Muscle of back (tissue), 13 donors: Measurements from ENCODE around the gene PLCH1. TPM values are rescaled to one million over a fixed set of nuclear protein-coding genes. Genes with fewer than 3 reads are reported as not detected.

Source experiments
- DNase-seq, 3 donors: peaks; one replicate each; pipeline versions ENCODE4 v3.0.0 to v3.0.0-alpha.2; 2013
- long read RNA-seq, 9 donors: transcript quantifications; one replicate each; lab custom pipeline, GENCODE V29; 2026
- polyA plus RNA-seq, 10 donors: library from polyadenylated mRNA; unstranded; fragments of 120-200 nt; gene quantifications; one replicate each; pipeline ENCODE4 v1.2.1, GENCODE V29; 2013; ENCODE audit not compliant: insufficient read length in 10 of 10

PLCH1 gene, protein sequence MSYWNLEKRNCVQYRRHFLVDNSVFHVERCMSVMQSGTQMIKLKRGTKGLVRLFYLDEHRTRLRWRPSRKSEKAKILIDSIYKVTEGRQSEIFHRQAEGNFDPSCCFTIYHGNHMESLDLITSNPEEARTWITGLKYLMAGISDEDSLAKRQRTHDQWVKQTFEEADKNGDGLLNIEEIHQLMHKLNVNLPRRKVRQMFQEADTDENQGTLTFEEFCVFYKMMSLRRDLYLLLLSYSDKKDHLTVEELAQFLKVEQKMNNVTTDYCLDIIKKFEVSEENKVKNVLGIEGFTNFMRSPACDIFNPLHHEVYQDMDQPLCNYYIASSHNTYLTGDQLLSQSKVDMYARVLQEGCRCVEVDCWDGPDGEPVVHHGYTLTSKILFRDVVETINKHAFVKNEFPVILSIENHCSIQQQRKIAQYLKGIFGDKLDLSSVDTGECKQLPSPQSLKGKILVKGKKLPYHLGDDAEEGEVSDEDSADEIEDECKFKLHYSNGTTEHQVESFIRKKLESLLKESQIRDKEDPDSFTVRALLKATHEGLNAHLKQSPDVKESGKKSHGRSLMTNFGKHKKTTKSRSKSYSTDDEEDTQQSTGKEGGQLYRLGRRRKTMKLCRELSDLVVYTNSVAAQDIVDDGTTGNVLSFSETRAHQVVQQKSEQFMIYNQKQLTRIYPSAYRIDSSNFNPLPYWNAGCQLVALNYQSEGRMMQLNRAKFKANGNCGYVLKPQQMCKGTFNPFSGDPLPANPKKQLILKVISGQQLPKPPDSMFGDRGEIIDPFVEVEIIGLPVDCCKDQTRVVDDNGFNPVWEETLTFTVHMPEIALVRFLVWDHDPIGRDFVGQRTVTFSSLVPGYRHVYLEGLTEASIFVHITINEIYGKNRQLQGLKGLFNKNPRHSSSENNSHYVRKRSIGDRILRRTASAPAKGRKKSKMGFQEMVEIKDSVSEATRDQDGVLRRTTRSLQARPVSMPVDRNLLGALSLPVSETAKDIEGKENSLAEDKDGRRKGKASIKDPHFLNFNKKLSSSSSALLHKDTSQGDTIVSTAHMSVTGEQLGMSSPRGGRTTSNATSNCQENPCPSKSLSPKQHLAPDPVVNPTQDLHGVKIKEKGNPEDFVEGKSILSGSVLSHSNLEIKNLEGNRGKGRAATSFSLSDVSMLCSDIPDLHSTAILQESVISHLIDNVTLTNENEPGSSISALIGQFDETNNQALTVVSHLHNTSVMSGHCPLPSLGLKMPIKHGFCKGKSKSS (N-terminal part only)
- polyA plus RNA-seq: under 1 TPM; 0.18 to 0.75 (median 0.32) TPM
- long read RNA-seq, donor 1: 0 reads
- long read RNA-seq, donor 2: 0 reads
- long read RNA-seq, donor 3: 0 reads
- long read RNA-seq, donor 4: 0 reads
- long read RNA-seq, donor 5: 0 reads
- long read RNA-seq, donor 6: 0 reads
- long read RNA-seq, donor 7: 0 reads
- long read RNA-seq, donor 8: 0 reads
- long read RNA-seq, donor 9: 0 reads

DNA sequence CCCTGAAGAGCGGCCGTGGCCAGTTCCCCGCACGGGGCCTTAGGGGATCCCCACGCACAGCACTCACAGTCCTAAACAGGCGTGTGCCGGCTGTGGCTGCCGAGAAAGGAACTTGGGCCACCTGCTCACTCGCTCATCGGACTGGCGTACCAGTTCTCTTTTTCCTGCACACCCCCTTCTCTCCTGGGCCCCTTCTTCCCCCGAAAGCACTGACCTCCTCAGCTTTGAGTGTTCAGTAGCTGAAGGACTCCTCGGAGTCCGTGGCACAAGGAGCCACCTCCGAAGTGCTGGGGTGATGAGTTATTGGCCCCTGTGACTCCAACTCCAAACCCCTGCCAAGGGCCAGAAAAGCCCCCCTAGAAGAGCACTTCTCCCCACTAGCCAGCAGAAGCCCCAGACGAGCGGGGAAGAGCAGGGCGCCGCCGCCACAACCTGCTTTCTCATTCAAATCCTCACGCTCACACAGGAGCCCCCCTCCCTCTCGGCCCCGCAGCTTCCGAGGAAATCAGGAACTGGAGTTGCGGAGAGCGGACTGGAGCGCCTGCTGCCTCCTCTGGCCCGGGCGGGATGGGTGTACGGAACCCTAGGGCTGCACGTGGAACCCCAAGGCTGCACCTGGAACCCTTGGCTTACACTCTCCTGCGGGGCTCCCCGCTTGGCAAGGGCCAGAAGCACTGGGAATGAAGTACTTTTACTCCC is at the start of gene PLCH1:
Gene PLCH1, minus strand, starts transcription at position 446 of the 699 bp plus-strand sequence. CDS start 40,847 bp downstream, outside the sequence.
- DNase-seq: peak; percentile 36 to 84 (median 51)

DNA sequence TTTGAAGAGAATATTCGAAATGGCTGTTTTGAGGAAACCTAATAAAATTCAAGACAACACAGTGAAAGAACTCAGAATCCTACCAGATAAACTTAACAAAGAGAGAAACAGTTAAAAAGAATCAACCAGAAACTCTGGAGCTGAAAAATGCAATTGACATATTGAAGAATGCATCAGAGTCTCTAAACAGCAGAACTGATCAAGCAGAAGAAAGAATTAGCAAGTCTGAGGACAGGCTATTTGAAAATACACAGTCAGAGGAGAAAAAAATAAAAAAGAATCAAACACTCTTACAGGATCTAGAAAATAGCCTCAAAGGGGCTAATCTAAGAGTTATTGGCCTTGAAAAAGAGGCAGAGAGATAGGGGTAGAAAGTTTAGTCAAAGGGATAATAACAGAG is 47.7 kb upstream of the PLCH1 start:
- no peak for DNase-seq

DNA sequence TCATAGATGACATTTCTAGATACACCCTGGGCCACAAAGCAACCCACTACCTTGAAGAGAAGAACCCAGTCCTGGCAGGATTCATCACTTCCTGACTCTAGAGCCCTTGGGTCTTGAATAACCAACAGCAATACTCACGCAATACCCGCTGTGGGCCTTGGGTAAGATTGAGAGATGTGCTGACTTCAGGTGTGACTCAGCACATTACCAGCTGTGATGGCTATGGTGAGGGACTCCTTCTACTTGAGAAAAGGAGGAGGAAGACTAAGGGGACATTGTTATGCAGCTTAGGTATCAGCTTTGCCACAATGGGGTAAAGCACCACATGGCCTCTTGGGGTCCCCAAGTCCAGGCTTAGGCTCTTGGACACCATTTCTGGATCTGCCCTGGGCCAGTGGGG is 46.3 kb upstream of the PLCH1 start:
- DNase-seq: no peak

DNA sequence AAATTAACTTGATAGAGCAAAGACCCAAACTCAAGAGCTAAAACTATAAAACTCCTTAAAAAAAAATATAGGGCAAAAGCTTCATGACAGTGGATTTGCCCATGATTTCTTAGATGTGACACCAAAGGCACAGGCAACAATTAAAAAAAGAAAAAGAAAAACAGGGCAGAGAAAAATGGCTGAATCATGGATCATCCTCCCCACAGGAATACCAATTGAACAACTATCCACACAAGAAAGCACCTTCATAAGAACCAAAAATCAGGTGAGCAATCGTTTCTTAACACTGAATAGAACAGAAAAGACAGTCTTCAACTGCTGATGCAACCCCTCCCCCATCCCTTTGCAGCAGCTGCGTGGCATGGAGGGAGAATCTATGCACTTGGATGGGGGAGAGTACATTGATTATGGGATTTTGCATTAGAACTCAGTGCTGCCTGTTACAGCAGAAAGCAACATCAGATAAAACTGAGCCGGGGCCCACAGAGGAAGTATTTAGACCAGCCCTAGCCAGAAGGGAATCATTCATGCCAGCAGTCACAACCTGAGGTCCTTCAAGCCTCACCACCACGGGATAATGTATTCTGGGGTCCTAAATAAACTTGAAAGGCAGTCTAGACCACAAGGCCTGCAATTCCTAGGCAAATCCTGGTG is 45.5 kb upstream of the PLCH1 start:
- DNase-seq: no peak

DNA sequence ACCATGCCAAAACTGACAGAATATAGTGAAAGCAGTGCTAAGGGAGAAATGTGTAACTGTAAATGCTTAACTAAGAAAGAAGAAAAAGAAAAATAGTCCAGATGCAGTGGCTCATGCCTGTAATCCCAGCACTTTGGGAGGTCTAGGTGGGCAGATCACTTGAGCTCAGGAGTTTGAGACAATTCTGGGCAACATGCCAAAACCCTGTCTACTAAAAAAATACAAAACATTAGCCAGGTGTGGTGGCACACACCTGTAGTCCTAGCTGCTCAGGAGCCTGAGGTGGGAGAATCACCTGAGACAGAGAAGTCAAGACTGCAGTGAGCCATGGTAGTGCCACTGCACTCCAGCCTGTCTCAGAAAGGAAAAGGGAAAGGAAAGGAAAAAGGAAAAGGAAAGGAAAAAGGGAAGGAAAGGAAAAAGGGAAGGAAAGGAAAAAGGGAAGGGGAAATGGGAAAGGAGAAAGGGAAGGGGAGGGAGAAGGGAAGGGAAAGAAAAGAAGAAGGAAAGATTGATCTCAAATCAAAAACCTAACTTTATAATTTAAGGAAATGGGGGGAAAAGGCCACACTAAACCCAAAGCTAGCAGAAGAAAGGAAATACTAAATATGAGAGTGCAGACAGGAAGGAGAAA is 40.9 kb upstream of the PLCH1 start:
- no peak for DNase-seq

DNA sequence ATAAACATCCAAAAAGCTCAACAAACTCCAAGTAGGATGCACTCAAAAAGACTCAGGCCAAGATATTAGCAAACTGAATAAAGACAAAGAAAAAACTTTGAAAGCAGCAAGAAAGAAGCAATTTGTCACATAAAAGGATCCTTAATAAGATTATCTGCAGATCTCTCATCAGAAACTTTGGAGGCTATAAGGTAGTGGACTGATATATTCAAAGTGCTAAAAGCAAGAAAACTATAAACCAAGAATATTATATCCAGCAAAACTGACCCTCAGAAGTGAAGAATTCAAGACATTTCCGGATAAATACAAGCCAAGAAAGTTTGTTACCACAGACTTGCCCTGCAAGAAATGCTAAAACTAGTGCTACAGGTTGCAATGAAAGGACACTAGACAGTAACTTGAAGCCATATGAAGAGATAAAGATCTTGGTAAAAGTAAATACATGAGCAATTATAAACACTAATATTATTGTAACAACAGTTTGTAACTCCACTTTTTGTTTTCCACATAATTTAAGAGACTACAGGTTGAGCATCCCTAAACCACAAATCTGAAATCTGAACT is 37.6 kb upstream of the PLCH1 start:
- DNase-seq: no peak

DNA sequence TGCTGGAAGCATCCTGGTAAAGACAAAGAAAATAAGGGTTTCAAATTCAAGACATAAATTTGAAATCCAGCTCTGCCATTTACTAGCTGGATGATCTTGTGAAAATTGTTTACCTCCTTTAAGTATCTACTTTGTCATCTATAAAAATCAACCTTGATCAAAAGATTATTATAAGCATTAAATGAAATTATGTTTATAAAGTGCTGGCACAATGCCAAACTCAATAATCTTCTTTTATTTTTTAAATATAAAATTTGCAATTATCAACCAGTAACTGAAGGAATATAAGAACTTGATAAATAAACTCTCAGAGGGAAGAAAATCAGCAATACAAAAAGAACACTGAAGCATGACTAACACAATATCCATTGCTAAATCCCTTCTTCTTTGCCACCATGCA is 35.4 kb upstream of the PLCH1 start:
- DNase-seq: no peak

DNA sequence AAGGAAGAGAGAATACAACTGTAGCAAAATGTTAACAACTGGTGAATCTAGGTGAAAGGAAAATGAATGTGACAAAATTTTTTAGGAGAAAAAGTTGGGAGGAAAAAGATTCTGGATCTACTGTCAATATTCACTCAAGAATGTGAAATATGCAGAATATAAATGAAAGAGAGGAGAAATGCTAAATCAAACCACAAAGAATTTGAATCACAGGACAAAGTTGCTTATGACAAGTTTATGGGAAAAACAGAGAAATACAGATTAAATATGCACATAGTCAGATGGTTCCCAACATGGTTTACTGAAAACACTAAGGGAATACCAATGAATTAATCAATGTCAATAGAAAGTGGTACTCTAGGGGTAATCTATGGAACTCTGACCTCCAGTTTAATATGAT is 33.6 kb upstream of the PLCH1 start:
- no peak for DNase-seq

DNA sequence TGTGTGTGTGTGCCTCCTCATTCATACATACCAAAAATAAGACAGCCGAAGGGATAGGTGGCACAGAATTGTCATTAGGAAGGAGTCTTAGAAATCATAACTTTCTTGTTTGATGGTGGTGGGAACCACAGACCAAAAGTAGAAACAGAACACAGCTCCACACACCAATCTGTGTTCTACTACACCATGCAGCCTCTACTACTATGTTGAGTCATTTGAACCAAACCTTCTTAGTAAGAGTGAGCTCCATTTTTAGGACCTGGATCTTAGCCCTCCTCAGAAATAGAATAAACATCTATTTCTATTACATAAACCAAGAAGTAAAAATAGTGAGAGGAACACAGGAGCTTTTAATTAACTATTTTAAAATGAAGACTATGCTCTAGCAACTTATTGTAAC is 27.9 kb upstream of the PLCH1 start:
- no peak for DNase-seq

DNA sequence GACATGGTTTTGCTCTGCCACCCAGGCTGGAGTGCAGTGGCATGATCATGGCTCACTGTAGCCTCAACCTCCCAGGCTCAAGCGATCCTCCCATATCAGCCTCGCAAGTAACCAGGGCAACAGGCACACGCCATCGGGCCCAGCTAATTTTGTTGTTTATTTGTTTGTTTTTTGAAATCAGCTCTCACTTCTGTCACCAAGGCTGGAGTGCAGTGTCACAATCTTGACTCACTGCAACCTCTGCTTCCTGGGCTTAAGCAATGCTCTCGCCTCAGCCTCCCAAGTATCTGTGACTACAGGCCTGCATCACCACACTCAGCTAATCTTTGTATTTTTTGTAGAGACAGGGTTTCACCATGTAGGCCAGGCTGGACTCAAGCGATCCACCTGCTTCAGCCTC is 26.3 kb upstream of the PLCH1 start:
- no peak for DNase-seq

DNA sequence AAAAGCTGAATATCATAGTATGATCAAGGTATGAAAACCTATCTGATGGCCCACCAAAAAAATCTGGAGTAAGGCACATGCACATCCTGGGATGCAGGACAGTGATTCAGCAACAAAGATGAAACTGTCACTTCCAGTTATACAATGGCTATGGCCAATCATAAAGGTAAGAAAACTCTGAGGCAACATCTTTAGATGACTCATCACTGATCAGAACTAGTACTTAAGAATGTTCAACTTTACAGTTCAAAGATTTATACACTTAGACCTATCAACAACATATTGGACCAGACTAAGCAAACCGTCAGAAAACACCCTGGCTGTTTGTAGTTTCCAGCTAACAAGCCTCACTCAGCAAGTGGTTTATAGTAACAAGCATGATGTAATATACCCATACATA is 21.3 kb upstream of the PLCH1 start:
- DNase-seq: no peak

DNA sequence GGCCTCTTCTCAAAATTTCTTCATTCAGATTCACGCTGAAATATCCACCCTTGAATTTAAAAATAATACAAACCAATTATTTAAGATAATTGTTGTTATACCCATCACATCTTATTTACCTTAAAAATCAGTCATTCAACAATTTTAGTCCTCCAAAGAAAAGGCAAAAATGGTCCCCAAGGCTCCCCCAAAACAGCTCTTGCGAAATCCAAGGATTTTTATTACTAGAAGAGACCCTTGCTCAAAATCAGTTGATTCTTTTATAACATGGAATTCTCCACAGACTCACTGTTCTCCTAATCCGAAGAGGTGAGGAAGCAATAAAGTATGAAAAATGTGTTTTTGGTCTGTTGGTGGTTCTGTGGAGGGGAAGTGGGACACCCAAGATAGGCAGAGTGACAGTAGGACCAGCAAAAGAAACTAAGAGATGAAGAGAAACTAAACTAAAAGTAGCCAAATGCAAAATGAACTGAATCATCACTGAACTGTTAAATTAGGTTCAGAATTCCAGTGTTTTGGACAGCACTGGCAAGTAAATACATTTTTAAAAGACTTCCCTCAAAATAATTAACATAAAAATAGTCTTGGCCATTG is 19.1 kb upstream of the PLCH1 start:
- no peak for DNase-seq

DNA sequence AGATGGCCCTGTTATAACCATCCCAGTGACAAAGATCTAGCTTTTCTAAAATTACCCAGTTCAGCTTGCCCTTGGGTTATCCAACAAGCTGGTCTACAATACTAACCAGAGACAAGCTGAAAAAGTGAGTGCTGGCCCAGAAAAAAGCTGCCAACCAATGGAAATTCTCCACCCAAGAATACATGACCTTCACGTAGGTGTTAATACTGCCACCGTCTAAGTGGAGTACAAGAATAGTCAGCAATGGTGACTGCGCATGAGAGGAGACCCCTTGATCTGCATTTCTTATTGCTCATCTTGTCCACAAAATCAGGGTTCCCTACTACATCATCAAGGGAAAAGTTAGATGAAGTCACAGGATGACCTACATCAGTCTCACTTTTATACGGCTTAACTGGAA is 15.8 kb upstream of the PLCH1 start:
- no peak for DNase-seq

DNA sequence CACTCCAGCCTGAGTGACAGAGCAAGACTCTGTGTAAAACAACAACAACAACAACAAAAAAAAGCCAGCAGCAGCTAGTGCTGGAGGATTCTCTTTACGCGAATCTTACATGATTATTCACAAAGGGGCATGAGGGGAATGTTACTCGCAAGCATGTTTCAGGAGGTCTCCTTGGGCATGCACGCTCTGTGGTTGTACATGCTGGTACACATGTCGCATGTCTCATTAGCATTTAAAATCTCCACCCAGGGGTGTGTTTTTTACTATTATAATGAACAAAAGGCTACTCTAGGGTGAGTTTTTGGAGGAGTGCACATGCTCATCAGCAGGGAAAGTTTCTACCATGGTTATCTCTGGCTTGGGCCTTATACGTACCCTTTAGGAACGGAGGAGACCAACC is 12.7 kb upstream of the PLCH1 start:
- no peak for DNase-seq

DNA sequence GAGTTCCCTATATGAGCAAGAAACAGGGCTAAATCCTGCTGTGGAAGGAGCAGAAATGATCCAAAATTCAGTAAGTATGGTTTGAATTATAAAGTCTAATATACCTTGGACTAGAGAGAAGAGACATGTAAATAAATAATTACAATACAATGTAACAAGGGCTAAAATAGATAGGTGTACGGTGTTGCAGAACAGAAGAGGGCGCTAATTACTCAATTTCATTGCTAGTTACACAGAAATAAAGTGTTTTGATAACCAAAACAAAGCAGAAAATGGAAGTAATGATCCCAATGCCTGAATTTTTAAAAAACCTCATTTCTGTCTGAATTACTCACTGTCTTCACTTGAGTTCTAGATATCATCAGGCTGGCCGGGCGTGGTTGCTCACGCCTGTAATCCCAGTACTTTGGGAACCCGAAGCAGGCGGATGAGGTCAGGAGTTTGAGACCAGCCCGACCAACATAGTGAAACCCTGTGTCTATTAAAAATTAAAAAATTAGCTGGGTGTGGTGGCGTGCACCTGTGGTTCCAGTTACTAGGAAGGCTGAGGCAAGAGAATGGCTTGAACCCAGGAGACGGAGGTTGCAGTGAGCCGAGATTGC is 8.3 kb upstream of the PLCH1 start:
- DNase-seq: no peak

DNA sequence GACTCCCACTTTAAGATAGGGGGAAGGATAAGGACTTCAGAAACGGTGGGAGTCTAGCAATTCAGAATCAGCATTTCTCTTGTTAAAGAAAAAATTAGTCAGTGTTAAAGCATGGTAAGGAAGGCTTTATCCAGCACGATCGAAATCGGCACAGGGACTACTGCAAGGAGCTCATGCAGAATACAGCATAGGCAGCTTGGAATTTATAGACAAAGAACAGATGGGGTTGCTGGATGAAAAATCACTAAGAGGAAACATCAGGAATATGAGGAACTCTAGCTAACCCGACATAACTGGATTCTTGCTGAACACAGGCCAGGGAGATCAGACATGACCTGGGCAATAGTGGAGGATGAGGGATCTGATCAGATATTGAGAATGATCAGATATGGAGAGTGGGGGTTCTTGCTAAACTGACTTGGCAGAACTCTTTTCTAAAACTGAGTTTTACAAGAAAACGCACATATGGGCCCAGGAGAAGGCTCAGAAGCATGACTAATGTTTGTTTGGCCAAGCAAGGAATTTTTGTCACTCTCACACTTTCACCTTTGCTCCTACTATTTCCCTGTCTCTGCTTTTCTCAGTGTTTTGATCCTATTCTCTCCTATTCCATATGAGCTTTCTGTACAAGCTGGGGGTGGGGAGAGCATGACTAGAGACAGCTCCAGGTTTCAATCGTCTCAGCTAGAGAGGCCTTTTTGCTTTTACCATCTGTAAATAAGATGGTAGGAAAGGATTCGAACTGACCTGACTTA is 3.9 kb upstream of the PLCH1 start:
- DNase-seq: no peak

DNA sequence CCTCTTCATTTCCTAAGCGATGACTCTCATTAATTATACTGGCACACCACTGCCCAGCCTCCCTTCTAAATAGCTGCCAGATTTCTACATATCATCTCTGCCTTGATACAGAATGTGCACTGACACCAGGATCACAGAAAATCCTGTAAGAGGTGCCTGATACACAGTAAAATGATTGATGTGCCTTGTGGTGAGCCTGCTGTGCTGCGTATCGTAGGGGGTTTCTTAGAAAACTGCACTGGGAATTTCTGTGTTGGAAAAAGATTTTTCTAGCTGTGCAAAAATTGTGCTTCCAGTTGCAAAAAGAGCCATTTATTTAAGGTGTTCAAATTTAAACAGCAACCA is 3.0 kb upstream of the PLCH1 start:
- no peak for DNase-seq

DNA sequence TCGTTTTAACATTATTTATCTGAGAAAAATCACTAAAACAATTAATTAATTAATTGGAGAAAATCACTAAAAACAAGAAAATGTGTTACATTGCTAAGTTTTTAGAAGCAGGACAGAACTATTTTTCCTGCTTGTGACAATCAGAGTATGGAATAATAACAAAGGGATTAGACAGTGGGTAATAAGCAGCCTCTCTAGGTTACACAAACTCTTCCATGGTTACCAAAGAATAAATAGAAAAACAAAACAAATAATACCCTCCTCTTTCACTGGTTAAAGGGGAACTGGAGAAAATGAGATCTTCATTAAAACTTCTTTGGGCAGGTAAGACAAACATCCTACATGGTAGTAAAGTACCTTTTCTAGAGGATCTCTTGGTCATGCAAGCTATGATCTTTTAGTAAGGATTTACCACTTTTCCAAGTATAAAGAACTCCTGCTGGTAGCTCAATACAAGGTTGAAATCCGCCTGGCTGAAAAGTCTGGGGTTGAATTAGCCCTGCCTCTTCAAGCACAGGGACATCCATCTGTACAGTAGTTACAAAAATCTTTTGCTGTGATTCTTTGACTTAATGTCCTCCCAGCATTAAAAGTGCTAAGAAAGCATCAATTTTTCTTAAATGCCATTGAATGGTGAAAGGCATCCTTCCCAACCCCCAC is 2.5 kb upstream of the PLCH1 start:
- DNase-seq: no peak
